HG03354 (cell line): Measurements from ENCODE around the gene GORASP1.

ENCODE experiments used
- ATAC-seq: cut with Tn5 transposase; IDR thresholded peaks from one replicate; pipeline ENCODE4 v1.9.1; 2021; ENCODE audit warnings: mild to moderate bottlenecking; ENCODE audit not compliant: unreplicated experiment, poor library complexity, severe bottlenecking

Gene GORASP1

DNA sequence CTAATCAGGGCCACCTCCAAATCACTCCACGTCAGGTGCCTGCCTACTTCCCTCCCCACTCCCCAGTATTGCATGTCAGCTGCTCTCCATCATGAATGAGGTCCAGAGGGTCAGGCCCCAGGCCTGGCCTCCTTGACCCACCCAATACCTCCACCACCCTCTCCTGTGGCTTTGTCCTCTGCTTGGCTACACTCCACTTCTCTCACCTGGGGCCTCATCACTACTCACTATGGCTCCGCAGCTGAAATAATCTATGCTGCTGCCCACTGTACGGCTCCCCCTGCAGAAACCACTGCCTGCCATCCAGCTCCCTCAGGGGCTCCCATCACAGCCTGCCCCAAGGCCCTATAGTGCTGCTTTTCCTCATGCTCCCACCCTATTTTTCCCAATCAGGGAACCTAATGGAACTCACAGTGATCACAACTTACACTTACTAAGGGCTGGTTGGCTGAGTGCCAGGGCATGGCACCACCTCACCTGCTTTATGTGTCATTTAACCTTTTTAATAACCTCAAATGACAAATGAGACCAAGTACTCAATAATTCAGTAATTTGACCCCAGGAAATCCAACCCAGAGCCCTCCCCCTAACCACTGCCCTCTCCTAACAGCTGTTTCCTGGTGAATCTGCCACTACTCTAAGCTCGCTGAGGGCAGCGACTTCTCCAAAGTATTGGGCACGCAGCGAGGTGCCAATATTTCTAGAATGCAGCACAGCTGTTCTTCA lies 2.3 kb downstream of the GORASP1 start:
- ATAC-seq, result no peak

DNA sequence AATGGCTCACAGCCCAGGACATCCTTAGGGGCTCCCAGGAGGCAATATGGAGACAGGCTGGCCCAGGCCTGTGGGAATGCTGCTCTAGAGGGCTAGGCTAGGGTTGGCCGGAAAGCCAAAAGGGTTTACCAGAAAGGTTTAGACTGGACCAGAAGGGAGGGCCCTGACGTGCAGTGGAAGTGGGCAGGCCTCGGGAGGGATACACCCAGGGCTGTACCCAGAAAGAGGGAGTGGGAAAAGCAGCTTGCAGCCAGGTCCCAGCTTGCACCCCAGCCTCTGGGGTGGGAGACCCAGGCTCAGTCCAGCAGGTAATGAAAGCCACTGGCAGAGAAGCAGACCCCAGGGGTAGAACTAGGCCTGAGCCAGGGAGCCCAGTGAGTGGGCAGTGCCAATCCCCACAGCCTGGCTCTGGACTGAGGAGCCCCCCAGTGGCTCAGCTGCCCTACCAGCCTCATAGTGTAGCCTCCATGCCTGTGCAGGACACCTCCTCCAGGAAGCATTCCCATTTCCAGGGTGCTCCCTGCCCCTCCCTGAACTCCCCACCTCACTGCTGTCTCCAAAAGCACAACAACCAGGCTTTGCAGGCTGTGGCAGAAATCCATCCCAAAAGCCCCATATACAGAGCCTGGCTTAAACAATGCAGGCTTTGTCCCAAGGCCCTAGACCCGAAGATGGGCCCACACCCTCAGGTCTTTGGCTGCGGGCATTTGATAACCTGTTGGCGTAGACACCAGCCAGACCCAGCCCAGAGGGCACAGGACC lies 3.5 kb downstream of the GORASP1 start:
- no peak for ATAC-seq

DNA sequence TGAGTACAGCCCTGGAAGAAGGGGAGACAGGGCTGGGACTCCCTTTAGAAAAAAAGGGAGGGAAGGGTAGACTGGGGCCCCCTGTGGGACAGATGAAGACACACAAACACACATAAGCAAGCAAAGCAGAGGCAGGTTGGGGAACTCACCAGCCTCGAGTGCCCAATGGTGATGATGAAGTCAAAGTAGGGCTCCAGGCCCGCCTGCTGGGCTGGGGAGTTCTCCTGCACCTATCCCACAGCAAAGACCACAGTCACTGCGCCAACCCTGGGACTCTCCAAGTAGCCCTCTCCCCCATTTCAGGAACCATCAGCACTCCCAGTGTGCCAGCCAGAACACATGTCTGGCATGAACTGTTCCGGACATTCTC lies 4.1 kb downstream of the GORASP1 start:
- no peak for ATAC-seq

- ATAC-seq, result no peak
These were observed 4.7 kb downstream of the GORASP1 start for GRCh38 chr3:39102504-39103323.

- ATAC-seq, result peak; percentile 80
These were observed 6.3 kb downstream of the GORASP1 start for GRCh38 chr3:39101022-39101689.

DNA sequence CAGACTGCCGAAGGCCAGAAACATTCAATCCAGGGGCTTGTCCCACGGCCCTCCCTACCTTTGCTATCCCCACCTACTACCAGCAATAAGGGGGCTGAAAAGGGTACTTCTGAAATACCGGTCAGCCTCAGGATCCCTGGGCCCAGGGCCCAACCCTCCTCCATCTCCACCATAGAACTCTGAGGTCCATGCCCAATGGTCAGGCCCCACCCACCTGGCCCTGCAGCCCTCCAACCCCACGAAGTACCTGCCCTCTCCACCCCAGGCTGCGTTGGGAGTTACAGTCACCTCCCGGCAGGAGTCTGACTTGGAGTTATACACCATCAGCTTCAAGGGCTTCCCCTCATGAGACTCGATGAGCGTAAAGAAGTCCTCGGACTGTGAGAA lies 6.9 kb downstream of the GORASP1 start:
- ATAC-seq, result no peak

GRCh38 chr3:39099738-39100499 lies 7.5 kb downstream of the GORASP1 start:
- no peak for ATAC-seq

DNA sequence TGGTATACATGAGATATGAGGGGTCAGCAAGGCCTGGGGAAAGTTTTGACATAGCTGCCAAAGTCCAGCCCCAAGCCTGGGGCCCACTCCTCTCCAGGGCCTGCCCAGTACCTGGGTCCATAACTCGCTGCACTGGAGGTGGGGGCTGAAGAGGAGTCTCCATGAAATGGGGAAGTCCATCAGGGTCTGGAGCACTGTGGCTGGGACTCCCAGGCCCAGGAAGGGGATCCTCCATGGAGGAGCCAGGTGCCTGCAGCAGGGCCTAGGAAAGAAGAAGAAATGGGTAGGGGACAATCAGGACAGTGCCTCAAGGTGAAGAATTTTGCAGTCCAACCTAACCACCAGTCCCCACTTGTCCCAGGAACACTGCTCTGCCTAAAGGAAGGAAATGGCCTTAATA lies 8.2 kb downstream of the GORASP1 start:
- ATAC-seq, result no peak

DNA sequence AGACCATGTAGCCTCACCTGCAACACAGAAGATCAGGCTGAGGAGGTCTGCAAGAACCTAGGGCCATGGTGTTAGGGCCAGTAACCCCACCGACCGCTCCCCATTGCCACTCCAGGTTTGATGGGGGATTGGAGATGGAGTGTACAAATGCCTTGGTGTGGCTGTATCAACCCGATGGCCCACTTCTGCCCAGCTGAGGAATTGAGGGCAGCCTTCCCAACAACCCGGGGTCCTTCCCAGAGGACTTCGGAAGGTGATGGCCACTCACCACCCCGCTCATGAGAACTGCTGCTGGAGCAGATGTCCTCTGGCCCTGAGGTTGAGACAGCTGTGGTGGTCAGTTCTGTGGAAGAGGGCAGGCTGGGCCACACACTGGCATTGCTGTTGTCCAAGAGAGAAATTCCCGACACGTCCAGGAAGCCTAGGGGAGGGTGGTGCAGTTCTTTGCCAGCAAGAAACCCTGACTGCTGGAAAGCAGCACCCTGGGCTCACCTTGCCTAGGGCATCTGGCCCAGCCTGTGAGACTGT lies 8.9 kb downstream of the GORASP1 start:
- no peak for ATAC-seq

DNA sequence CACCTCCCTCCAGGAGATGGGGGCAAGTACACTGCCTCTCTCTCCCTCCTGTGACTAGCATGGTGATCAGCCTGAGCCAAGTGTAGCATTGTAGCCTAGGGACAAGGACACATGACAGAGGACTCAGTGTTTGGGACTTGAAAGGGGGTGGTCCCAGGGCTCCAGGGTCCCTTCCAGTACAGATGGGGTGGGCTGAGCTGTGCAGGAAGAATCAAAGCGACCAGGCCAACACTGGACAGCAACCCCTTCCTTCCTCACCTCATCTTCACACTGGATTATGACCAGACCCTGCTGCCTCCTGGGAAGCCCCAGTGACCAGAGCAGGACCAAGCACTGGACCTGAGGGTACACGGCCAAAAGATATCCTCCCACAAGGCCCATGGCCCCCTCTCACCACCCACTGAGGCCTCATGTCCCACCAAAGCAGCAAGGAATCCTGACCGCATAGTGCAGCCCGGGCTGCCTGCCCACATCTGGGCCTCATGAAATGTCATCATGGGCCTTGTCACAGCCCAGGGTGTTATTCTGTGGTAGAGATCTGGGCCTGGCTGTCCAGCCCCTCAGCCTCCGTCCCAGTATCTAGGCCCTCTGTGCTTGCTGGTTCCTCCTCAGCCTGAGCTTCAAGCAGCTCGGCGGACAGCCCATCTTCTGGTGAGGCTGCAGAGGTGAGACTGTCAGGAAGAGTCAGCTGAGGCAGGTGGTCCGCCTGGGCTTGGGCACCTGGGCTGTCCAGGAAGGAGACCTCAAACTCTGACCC lies 9.5 kb downstream of the GORASP1 start:
- no peak for ATAC-seq

DNA sequence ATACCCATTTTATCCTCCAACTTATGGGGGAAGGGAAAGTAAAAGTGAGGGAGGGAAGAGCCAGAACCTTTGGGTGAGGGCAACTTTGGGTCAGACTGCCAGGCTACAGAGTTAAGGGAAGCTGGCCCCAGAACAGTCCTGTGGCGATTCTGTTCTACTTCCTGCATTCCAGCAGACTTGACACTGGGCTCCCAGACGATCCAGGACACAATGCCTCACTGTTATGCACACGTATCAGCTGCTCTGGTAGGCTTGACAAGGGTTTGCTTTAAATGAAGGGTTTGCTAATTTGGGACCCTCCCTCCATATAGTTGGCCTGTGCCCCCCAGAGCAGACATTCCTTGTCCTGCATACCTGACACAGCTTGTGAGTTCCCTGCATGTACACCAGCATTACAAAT lies 10.7 kb downstream of the GORASP1 start:
- no peak for ATAC-seq

DNA sequence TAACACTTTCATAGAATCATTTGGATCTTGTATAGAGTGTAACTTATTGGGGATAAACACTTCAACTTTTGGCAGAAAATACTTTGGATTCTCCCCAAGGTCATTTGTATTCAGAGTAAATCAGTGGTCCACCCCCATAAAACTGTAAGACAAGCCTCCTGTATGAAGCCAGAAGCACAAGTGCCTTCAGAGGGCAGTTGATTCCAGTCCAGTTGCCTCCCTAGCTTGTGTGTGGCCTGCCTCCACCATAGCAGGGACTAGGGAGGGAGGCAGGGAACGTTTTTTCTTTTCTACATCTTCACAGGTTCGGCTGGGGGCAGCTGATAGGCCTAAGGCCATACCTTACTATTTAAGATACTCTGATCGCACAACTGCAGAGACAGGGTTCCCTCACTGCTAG lies 11.6 kb downstream of the GORASP1 start:
- no peak for ATAC-seq

- ATAC-seq, result no peak
These were observed 12.4 kb downstream of the GORASP1 start for GRCh38 chr3:39094851-39095677.

GRCh38 chr3:39090922-39091321 lies 16.5 kb downstream of the GORASP1 start:
- ATAC-seq, result no peak

DNA sequence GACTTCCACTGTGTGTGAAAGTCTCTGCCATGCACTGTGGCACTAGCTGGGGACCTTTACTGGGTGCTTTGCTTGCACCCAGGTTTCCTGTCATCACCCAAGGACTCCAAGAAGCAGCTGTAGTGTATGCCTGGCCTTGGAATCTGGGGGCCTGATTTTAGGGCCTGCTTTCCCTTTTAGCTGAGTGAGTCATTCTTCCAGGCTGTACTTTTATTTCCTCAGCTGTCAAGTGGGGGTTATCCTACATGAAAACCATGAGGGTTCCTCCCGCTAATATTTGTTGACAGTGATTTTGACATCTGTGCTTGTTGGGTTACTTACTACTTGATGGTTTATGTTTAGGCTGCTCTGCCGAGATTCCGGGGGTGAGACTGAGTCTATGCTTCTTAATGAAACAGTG lies 18.5 kb downstream of the GORASP1 start:
- no peak for ATAC-seq

GRCh38 chr3:39088456-39088855 lies 19.0 kb downstream of the GORASP1 start:
- no peak for ATAC-seq

- peak; percentile 78 for ATAC-seq
These were observed 21.3 kb downstream of the GORASP1 start for GRCh38 chr3:39086144-39086543.
